TTC549 (cell line): ENCODE measurements around the gene DMC1.

Source experiments
- FAIRE-seq: peaks from 2 replicates; lab custom pipeline; 2012; peaks lifted over from hg19 to GRCh38; lab: Jason Lieb, UNC

The DMC1 gene

GRCh38 chr22:38566726-38567504, 3.1 kb downstream of the DMC1 start:
- FAIRE-seq: no peak

DNA sequence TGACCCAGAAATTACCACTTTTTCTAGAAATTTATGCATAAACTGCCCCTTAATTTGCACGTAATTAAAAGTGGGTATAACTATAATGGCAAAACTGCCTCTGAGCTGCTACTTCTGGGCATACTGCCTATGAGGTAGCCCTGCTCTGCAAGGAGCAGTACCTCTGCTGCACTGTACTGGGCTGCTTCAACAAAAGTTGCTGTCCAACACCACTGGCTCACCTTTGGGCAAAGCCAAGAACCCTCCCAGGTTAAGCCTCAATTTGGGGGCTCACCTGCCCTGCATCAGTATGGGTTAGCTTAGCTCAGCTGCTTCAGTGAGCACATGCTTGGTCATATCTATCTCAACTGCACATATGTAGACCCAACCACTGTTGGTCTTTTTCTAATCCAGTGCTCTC, 4.5 kb downstream of the DMC1 start:
- FAIRE-seq: no peak

DNA sequence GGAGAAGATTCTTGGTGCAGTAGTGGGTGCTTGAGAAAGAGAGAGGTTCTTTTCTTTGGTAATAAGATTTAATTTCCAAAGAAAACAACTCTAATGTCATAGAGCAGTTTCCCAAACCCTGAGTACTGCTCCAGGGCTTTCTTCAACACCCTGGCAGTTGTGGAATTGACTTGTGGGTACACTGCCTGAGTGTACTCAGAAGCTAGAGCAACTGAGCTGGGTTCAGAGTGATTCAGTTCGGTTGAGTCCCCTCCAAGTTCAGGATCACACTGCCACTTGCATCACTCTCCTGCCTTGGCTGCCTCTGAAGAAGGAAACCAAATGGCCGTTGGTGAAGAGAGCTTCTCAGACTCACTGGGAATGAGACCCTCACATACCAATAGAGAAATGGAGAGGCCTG, 5.3 kb downstream of the DMC1 start:
- FAIRE-seq: no peak

DNA sequence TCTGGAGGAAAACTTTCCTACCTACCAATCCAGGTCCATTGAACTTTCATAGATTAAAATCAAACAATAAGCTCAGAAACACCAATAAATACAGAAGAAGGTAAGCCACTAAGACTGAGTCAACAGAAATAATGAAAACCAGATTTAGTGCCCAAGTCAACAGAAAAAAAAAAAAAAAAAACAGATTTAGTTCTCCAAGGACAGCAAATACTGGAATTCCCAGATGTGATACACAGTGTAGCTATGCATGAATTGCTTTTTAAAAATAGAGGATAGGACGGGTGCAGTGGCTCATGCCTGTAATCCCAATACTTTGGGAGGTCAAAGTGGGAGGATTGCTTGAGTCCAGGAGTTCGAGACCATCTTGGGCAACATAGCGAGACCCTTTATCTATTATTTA, 15.7 kb downstream of the DMC1 start:
- FAIRE-seq: no peak

- no peak for FAIRE-seq
Measured at GRCh38 chr22:38549101-38549894, 20.7 kb downstream of the DMC1 start.

DNA sequence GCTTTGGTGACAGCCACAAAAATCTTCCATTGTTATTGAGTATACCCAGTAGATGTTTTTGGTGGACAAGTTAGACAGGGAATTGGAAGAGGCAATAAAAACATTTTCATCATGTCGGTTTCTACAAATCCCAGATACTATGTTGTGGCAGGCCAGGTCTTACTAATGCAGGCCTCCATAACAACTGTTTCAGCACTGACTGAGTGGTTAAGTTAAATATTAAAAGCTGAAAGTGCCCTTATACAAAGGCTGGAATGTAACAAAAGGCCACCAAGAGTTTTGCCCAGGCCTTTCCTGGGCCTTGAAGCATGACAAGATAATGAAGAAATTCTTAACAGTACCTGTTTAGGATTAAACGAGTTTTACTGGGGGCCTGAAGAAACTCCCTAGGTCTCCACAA, 29.3 kb downstream of the DMC1 start:
- no peak for FAIRE-seq

DNA sequence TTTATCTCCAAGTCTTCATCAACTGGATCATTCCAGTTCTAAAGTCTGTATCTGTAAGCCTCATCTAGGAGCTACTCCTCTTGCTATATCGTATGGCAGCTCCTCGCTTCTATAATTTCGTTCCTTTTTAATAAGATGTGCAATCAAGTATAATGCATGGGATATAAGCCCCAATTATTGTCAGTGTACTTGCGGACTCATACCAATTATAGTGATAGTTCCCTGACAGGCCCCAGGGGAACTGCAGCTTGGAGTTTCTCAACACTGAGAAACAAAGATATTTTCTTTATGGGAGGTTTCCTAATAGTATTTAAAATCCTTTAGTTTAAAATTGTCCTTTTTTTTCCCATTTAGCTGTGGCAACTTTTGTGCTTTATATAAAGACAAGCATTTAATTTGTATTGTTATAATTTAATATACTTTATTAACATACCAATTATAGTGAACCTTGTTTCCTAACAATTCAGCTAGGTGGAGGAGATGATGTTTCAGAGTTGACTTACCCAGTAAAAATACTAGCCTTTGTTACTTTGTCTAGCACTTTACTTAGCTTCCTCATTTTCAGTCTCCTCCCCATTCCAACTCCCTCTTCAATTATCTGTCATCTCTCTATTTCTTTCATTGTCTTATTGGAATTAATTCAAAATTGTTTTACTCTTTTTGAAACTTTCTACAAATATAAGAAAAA, 38.6 kb downstream of the DMC1 start:
- FAIRE-seq: no peak

DNA sequence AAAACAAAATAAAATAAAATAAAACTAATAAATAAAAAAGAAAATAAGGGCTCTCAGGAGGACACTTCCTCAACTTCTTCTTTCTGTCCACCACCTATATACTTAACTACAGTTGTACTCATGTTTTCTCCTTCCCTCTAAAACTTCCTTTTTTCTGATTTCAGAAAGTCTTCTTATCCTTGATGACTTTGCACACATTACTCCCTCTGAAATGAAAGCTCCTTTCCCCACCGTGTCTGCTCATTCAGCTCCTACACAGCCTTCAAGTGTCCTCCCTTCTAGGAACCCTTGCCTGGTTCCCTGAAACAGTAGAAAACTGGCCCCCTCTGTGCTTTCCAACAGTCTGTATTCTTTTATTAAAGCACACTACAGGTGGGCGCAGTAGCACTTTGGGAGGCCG, 45.6 kb downstream of the DMC1 start:
- no peak for FAIRE-seq

- FAIRE-seq: no peak
Measured at GRCh38 chr22:38523479-38523878, 46.5 kb downstream of the DMC1 start.

GRCh38 chr22:38523029-38523428, 47.0 kb downstream of the DMC1 start:
- FAIRE-seq: no peak

GRCh38 chr22:38519453-38520250, 50.3 kb downstream of the DMC1 start:
- FAIRE-seq: no peak

- no peak for FAIRE-seq
Measured at GRCh38 chr22:38518620-38519019, 51.4 kb downstream of the DMC1 start.

DNA sequence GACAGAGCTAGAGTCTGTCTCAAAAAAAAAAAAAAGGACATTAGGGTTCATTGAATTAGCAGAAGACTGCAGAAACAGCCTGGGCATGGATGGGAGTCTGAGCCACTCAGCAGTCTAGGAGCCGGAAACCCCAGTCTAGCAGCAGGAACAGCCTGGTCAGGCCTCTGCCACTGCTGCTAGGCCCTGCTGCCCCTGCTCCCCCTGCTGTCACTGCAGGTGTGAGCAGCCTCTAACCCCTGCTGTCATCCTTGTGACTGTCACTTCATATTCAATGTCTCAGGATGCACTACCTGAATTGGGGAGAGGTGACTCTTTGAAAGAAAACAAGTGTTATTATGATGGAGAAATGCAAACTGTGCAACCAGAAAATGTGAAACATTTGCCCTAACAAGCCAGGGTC, 56.9 kb downstream of the DMC1 start:
- no peak for FAIRE-seq

GRCh38 chr22:38510416-38510970, 59.5 kb downstream of the DMC1 start:
- no peak for FAIRE-seq

GRCh38 chr22:38506118-38506962, 63.6 kb downstream of the DMC1 start, which contains the start of gene DDX17:
TSS of gene DDX17 (minus strand) at chr22:38506311.
- FAIRE-seq: peak; percentile 95

GRCh38 chr22:38505541-38506117, 64.4 kb downstream of the DMC1 start:
- FAIRE-seq: no peak

GRCh38 chr22:38504731-38505540, 65.0 kb downstream of the DMC1 start:
- FAIRE-seq: no peak

GRCh38 chr22:38503021-38503420, 67.0 kb downstream of the DMC1 start:
- no peak for FAIRE-seq

DNA sequence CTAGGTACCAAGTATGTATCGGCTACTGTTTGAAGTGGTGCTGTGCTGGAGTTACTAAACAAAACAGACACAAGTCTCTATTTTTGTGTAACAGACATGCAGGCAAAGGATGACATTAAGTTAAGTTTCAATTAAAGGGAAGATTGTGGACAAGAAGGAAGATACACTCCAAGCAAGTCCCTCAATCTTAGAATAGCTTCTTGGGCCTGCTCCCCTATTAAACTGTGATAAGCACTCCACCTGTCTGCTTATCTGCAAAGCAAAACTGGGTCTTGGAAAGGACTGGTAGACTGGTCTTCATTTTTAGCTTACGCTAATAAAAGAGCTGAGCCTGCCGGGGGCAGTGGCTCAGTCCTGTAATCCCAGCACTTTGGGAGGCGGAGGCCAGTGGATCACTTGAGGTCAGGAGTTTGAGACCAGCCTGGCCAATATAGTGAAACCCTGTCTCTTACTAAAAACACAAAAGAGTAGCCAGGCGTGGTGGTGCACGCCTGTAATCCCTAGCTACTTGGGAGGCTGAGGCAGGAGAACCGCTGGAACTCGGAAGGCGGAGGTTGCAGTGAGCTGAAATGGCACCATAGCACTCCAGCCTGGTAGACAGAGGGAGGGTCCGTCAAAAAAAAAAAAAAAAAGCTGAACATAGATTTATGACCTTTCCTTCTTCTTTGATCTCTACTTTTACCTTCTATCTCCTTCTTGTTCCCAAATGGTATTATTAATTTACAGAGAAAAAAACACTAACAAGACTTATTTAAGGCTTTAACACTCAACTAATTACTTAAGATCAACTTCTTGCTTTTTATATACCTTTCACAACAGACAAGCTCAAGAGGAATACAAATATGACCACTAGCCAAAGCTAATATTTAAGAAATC, 67.9 kb downstream of the DMC1 start:
- FAIRE-seq: no peak
